22Rv1 (cell line): Measurements from ENCODE around the gene C1QBP.

Experiments
- H3K27ac ChIP-seq: fragments of 450-650 bp; 2 replicates; pipeline ENCODE4 v1.5.1; 2017
- ZFX ChIP-seq: fragments of 450-650 bp; IDR thresholded peaks from 2 replicates; pipeline ENCODE4 v1.6.1; 2017; ENCODE audit warnings: antibody characterized with exemption, borderline replicate concordance
- TF ChIP-seq, protein P1 (sequence below): fragments of 450-650 bp; IDR thresholded peaks from 2 replicates; pipeline ENCODE4 v1.5.1; 2017; ENCODE audit warnings: mild to moderate bottlenecking

C1QBP gene, protein sequence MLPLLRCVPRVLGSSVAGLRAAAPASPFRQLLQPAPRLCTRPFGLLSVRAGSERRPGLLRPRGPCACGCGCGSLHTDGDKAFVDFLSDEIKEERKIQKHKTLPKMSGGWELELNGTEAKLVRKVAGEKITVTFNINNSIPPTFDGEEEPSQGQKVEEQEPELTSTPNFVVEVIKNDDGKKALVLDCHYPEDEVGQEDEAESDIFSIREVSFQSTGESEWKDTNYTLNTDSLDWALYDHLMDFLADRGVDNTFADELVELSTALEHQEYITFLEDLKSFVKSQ

DNA sequence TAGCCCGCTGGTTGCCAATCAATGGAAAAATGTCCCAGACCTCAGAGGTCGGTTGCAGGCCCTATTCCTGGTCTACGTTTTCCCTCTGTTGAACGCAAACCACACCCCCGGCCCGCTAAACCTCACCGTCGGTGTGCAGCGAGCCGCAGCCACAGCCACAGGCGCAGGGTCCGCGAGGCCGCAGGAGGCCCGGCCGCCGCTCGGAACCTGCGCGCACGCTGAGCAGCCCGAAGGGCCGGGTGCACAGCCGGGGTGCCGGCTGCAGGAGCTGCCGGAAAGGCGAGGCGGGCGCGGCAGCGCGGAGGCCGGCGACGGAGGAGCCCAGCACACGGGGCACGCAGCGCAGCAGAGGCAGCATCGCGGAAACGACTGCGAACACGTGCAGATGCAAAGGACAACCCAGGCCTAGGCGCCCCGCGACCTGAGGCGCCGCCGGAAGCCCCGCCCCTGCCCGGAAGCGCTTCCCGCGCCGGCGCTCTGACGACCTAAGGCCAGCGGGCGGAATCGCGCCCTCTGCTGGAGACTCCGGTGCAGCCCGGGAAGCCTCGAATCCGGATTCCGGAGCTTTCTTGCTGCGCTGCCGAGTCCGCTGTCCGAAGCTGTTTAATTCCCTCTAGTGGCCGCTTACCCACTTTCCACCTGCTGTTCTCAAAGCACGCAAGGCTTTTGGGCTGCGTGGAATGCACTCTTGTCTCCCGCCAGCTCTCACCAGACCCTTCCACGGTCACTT lies at the start of gene C1QBP:
Gene C1QBP (minus strand): TSS at position 440 of the 730 bp plus-strand sequence. CDS start 82 bp downstream, at position 358.
- 0 out of 2 replicates have a peak, but pooled peaks have one; percentile 44 for TF ChIP-seq ZFX
- TF ChIP-seq, protein P1, sequence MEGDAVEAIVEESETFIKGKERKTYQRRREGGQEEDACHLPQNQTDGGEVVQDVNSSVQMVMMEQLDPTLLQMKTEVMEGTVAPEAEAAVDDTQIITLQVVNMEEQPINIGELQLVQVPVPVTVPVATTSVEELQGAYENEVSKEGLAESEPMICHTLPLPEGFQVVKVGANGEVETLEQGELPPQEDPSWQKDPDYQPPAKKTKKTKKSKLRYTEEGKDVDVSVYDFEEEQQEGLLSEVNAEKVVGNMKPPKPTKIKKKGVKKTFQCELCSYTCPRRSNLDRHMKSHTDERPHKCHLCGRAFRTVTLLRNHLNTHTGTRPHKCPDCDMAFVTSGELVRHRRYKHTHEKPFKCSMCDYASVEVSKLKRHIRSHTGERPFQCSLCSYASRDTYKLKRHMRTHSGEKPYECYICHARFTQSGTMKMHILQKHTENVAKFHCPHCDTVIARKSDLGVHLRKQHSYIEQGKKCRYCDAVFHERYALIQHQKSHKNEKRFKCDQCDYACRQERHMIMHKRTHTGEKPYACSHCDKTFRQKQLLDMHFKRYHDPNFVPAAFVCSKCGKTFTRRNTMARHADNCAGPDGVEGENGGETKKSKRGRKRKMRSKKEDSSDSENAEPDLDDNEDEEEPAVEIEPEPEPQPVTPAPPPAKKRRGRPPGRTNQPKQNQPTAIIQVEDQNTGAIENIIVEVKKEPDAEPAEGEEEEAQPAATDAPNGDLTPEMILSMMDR = peak; percentile 99
- peak within 1 kb of the TSS; percentile 74 for H3K27ac ChIP-seq

DNA sequence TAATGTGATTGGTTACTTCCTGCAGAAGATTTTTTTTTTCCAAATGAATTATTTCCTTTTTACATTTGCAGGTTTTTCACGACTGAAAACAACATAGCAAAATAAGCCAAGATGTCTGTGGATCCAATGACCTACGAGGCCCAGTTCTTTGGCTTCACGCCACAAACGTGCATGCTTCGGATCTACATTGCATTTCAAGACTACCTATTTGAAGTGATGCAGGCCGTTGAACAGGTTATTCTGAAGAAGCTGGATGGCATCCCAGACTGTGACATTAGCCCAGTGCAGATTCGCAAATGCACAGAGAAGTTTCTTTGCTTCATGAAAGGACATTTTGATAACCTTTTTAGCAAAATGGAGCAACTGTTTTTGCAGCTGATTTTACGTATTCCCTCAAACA lies 49.8 kb upstream of the C1QBP start:
- H3K27ac ChIP-seq = no peak overlapping the region
- TF ChIP-seq ZFX = no peak
- TF ChIP-seq, protein P1 = no peak

DNA sequence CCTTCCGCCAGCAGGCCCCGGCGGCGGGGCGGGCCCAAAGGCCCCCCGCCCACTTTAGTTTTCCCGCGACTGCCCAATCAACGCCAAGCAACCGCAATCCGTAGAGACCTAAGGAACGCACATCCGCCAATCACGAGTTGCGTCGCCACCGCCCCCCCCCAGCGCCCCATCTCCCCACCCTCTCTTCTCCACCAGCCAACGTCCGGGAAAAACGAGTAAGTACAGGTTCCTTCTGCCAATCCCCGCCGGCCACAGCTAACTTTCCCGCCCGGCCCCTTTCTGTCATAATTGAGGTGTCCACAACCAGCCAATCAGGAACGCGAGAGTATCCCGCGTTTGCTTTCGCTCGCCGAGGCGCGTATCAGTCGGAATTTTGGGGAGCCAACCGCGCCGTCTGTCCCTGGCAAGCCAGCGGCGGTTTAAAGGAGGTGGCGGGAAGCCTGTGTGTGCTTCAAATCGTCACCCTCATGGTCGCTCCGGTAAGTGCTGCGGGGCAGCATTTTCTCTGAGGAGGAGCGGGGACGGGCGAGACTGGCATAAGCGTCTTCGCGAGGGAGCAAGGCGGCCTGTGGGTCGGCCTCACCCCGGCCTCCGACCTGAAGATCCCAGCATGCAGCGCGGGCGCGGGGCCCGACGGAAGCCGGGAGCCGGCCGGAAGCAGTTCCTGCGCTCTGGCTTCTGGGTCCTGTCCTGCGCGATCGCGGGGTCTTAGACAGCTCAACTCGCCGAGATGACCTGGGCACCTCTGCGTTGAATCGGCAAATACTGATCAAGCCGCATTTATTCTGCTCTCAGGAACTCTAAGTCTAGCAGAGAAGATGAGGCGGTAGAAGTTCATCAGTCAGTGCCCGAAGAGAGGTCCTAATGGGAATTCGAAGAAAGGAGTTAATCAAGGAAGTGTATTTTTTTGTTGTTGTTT lies 47.5 kb upstream of the C1QBP start, which contains the start of gene MIS12:
Gene MIS12 (plus strand): TSS at position 361 of the 919 bp plus-strand sequence. CDS start 2,297 bp downstream, outside the sequence.
- peak within 1 kb of the TSS; percentile 98 for H3K27ac ChIP-seq
- no peak for TF ChIP-seq ZFX
- TF ChIP-seq, protein P1 = no peak

DNA sequence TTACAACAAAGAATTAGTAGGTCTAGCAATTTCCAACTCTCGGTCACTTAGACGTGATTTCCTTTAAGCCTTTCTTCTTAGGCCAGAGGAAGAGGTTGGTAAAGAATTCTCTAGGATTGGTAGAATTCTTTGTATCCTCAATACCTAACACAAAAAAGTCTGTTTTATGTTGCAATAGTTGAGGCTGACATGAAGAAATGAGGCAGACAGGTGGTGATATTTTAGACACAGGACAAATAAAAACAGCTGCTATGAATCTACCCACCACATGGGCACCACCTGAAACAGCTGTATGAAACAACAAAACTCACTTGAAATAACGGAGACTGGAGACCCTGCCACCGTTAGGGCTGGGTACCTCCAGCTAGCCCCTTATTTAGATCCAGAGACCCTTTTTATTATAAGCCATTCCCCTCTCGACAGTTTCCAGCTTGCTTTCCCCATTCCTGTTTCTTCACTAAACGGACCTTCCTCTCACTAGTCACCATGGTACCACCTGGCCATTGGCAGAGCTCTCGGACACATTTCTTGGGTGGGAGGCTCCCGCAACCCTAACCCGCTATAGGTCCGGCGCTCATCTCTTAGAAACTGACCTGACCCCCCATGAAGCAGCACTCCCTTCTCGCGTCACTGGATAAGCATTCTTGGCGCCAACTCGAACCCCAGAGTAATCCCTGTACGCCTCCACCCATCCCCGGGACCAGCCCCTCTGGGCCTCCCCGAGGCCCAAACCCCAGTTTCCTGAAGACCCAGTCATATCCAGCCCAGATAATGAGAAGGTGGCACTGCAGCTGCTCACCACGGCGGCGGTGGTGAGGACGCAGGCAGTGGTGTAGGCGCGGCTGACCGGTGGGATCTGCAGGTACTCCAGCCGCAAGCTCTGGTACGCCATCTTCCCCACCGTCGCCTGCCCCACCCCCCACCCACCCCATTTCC lies 46.6 kb upstream of the C1QBP start, which contains the start of gene DERL2:
Gene DERL2 (minus strand): TSS at position 909 of the 936 bp plus-strand sequence. CDS start 17 bp downstream, at position 892.
- TF ChIP-seq, protein P1 = no peak
- no peak for TF ChIP-seq ZFX
- H3K27ac ChIP-seq = peak within 1 kb of the TSS; percentile 98

DNA sequence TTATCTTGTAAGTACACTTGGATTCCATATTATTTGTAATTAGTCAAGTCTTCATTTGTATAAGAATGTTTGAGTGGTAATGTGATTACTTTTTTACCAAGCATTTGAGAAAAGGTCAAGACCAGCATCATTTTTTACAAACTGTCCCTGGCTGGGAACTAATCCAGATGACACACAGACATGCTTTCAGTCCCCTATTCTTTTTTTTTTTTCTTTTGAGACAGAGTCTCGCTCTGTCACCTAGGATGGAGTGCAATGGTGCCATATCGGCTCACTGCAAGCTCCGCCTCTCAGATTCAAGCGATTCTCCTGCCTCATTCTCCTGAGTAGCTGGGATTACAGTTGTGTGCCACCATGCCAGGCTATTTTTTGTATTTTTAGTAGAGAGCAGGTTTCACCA lies 42.5 kb upstream of the C1QBP start:
- no peak overlapping the region for H3K27ac ChIP-seq
- TF ChIP-seq, protein P1 = no peak
- TF ChIP-seq ZFX = no peak

DNA sequence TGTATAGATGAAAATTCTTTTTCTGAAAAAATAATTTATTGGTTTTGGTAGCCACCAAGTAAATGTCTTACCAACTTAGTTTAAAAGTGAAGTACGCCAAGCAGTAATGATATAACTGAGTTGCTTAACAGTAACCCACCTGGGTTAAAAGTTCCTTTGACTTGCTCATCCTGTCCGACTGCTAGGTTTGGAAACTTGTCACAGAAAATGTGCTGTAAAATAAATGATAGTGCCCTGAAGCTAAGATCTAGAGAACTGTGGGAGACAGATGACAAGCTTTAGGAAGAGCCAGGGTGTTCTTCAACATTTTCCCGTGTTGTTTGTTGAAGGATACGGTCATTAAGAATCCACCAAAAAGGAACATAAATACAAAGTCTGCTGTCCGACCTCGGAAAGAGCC lies 42.0 kb upstream of the C1QBP start:
- no peak for TF ChIP-seq ZFX
- TF ChIP-seq, protein P1 = no peak
- no peak overlapping the region for H3K27ac ChIP-seq
